Spleen (tissue), 11 donors: ENCODE measurements around the gene PAX5. TPM values are rescaled to one million over a fixed set of nuclear protein-coding genes. Genes with fewer than 3 reads are reported as not detected.

Source experiments
- DNase-seq: peaks from one replicate; pipeline ENCODE4 v3.0.0-alpha.2; 2020
- H3K27ac ChIP-seq, 8 donors: fragments of 200-600 bp; sonication (generic) in 7 of 8; 1 replicate in 4 of 8; 2 replicates in 4 of 8; pipeline versions ENCODE4 v1.5.0 to v1.8.0; 2016 to 2021; ENCODE audit warnings: inconsistent platforms in 4 of 8, mild to moderate bottlenecking in 4 of 8, moderate library complexity in 1 of 8
- H3K27me3 ChIP-seq, 7 donors: fragments of 200-600 bp; sonication (generic) in 6 of 7; replicated peaks in 1 of 7; 1 replicate in 4 of 7; 2 replicates in 3 of 7; pipeline versions ENCODE4 v1.5.0 to v1.8.0; 2016 to 2021; ENCODE audit warnings: inconsistent platforms in 3 of 7, mild to moderate bottlenecking in 1 of 7
- H3K36me3 ChIP-seq, 6 donors: fragments of 200-600 bp; sonication (generic) in 5 of 6; 1 replicate in 4 of 6; 2 replicates in 2 of 6; pipeline versions ENCODE4 v1.5.0 to v1.8.0; 2016 to 2021; ENCODE audit warnings: inconsistent platforms in 2 of 6
- H3K4me1 ChIP-seq, 6 donors: fragments of 200-600 bp; sonication (generic) in 5 of 6; 1 replicate in 3 of 6; 2 replicates in 3 of 6; pipeline versions ENCODE4 v1.5.0 to v1.8.0; 2016 to 2021; ENCODE audit warnings: inconsistent platforms in 3 of 6
- H3K4me3 ChIP-seq, 8 donors: fragments of 200-600 bp; sonication (generic) in 7 of 8; 1 replicate in 4 of 8; 2 replicates in 4 of 8; pipeline versions ENCODE4 v1.5.0 to v1.8.0; 2016 to 2021; ENCODE audit warnings: inconsistent platforms in 4 of 8, mild to moderate bottlenecking in 4 of 8, moderate library complexity in 2 of 8
- H3K9me3 ChIP-seq, 8 donors: fragments of 200-600 bp; sonication (generic) in 7 of 8; 1 replicate in 4 of 8; 2 replicates in 4 of 8; pipeline versions ENCODE4 v1.5.0 to v1.8.0; 2016 to 2021; ENCODE audit warnings: inconsistent platforms in 4 of 8
- CTCF ChIP-seq, 11 experiments: fragments of 200-600 bp in 7 of 11; fragments of 450-650 bp in 4 of 11; sonication (generic) in 4 of 11; IDR thresholded peaks in 8 of 11; conservative IDR thresholded peaks in 3 of 11; 1 replicate in 7 of 11; 2 replicates in 4 of 11; pipeline versions ENCODE4 v1.4.0 to v1.8.0; 2016 to 2021; ENCODE audit warnings: antibody characterized with exemption in 11 of 11, inconsistent platforms in 4 of 11, mild to moderate bottlenecking in 1 of 11
- POLR2A ChIP-seq, 3 donors: fragments of 450-650 bp; IDR thresholded peaks; one replicate each; pipeline ENCODE4 v1.5.1; 2017; ENCODE audit warnings: antibody characterized with exemption in 3 of 3, mild to moderate bottlenecking in 1 of 3
- POLR2AphosphoS5 ChIP-seq, 3 donors: sonication (generic); formaldehyde crosslinking; IDR thresholded peaks; one replicate each; pipeline ENCODE4 v1.5.1; 2017; ENCODE audit warnings: antibody characterized with exemption in 3 of 3
- WGBS, 5 donors: extraction: QIAGEN DNeasy Blood & Tissue Kit in 3 of 5; methylation state at CpG; one replicate each; pipeline versions ENCODE4 v1.1.5 to v1.1.7; 2013 to 2018; 5-methylcytosine and 5-hydroxymethylcytosine counted together
- intact Hi-C: fragments of 100-400 bp; cut with DNase I; formaldehyde crosslinking; loops from one replicate; pipeline ENCODE4 v1.15.0; 2023; ENCODE audit warnings: low total_unique reads
- polyA plus RNA-seq, 3 donors: library from polyadenylated mRNA; stranded (reverse); fragments of 200-250 nt; gene quantifications; one replicate each; pipeline ENCODE4 v1.2.1, GENCODE V29; 2013
- total RNA-seq, 7 donors: library from RNA; depleted of rRNA in 3 of 7; stranded (reverse); fragments of >200 nt in 3 of 7; fragmentation: NEBNext Ultra II Directional in 4 of 7; extraction: Animal tissue kit (Norgen Biotek cat#: 25700) in 4 of 7; gene quantifications; one replicate each; pipeline versions ENCODE4 v1.1.0 to v1.2.1, GENCODE V29; 2016 to 2021
- donor health status: healthy with polysubstance abuse.
- donor health status: DM: no; HTN: no; CAD: no; lungs with moderate emphysema.
- donor health status: DM: no; HTN: no; CAD: no.
- donor health status: Bipolar disorder and iron deficiency.
- donor health status: healthy.
- donor health status: DM: no; HTN: no; CAD: no.
- donor health status: DM: yes; HTN: yes; CAD: no.

The PAX5 gene
- total and polyA plus RNA-seq, 10 donors, result 15.9 to 120 (median 53.0) TPM

GRCh38 chr9:36797471-36798220, 236.4 kb downstream of the PAX5 start:
- TF ChIP-seq POLR2A (IDR thresholded peaks at IDR 0.05), result no peak
- no peak for TF ChIP-seq CTCF (IDR thresholded peaks at IDR 0.05 in 8 of 11, conservative IDR thresholded peaks at IDR 0.05 in 3 of 11)
- TF ChIP-seq POLR2AphosphoS5 (IDR thresholded peaks at IDR 0.05), result no peak
- Histone ChIP-seq H3K4me3 (no peak overlapping the region), H3K4me1 (no peaks in the 10 kb centered on the region), H3K9me3 (peaks cover 0 to 20% (median 17%) of the 10 kb centered on the region in 8 donors), H3K36me3 (no peaks in the 10 kb centered on the region), H3K27ac (no peak overlapping the region), H3K27me3 (peaks cover 0 to 14% (median 0%) of the 10 kb centered on the region in 7 donors)
- DNase-seq, result no peak
- WGBS, 5 donors, result 82 to 91% (median 88%) methylated on average over 14 to 17 of the region's 17 CpGs
- intact Hi-C loops, result no loop called here

GRCh38 chr9:36796671-36797419, 237.2 kb downstream of the PAX5 start:
- H3K27me3 ChIP-seq, result peaks cover 0 to 7% (median 0%) of the 10 kb centered on the region in 7 donors
- 62 to 91% (median 85%) methylated on average over 5 of the region's 5 CpGs for WGBS, 5 donors
- intact Hi-C loops, result no loop called here
- no peak overlapping the region for H3K27ac ChIP-seq
- H3K36me3 ChIP-seq, result no peaks in the 10 kb centered on the region
- DNase-seq, result no peak
- H3K4me3 ChIP-seq, result no peak overlapping the region
- TF ChIP-seq CTCF (IDR thresholded peaks at IDR 0.05 in 8 of 11, conservative IDR thresholded peaks at IDR 0.05 in 3 of 11), result no peak
- no peak for TF ChIP-seq POLR2AphosphoS5 (IDR thresholded peaks at IDR 0.05)
- no peaks in the 10 kb centered on the region for H3K4me1 ChIP-seq
- peaks cover 0 to 24% (median 17%) of the 10 kb centered on the region in 8 donors for H3K9me3 ChIP-seq

GRCh38 chr9:36794461-36794860, 239.6 kb downstream of the PAX5 start:
- DNase-seq, result no peak
- H3K36me3 ChIP-seq, result no peaks in the 10 kb centered on the region
- no peaks in the 10 kb centered on the region for H3K4me1 ChIP-seq
- no peak overlapping the region for H3K4me3 ChIP-seq
- TF ChIP-seq POLR2AphosphoS5 (IDR thresholded peaks at IDR 0.05), result no peak
- no peak for TF ChIP-seq POLR2A (IDR thresholded peaks at IDR 0.05)
- no peak for TF ChIP-seq CTCF (IDR thresholded peaks at IDR 0.05 in 8 of 11, conservative IDR thresholded peaks at IDR 0.05 in 3 of 11)
- WGBS, 5 donors, result 81 to 89% (median 88%) methylated on average over 5 of the region's 5 CpGs
- no peaks in the 10 kb centered on the region for H3K27me3 ChIP-seq
- H3K9me3 ChIP-seq, result peaks cover 0 to 24% (median 17%) of the 10 kb centered on the region in 8 donors
- intact Hi-C loops, result no loop called here
- H3K27ac ChIP-seq, result no peak overlapping the region

GRCh38 chr9:36793277-36793676, 240.8 kb downstream of the PAX5 start:
- DNase-seq, result no peak
- H3K4me3 ChIP-seq, result no peak overlapping the region
- H3K27me3 ChIP-seq, result no peaks in the 10 kb centered on the region
- 68 to 83% (median 76%) methylated on average over 2 of the region's 2 CpGs for WGBS, 5 donors
- TF ChIP-seq POLR2AphosphoS5 (IDR thresholded peaks at IDR 0.05) (no peak), POLR2A (IDR thresholded peaks at IDR 0.05) (no peak), CTCF (IDR thresholded peaks at IDR 0.05 in 8 of 11, conservative IDR thresholded peaks at IDR 0.05 in 3 of 11) (no peak)
- no peaks in the 10 kb centered on the region for H3K4me1 ChIP-seq
- no peaks in the 10 kb centered on the region for H3K36me3 ChIP-seq
- intact Hi-C loops, result no loop called here
- H3K9me3 ChIP-seq, result peaks cover 0 to 24% (median 17%) of the 10 kb centered on the region in 8 donors
- no peak overlapping the region for H3K27ac ChIP-seq
